Measurements from ENCODE around the gene OR10P1. TPM values are rescaled to one million over a fixed set of nuclear protein-coding genes. Genes with fewer than 3 reads are reported as not detected.

The OR10P1 gene
- total and polyA plus RNA-seq, 10 of the 15 experiments (the other 5 are each of a cell fraction or from before 2014, with no cell fraction given) = not detected

DNA sequence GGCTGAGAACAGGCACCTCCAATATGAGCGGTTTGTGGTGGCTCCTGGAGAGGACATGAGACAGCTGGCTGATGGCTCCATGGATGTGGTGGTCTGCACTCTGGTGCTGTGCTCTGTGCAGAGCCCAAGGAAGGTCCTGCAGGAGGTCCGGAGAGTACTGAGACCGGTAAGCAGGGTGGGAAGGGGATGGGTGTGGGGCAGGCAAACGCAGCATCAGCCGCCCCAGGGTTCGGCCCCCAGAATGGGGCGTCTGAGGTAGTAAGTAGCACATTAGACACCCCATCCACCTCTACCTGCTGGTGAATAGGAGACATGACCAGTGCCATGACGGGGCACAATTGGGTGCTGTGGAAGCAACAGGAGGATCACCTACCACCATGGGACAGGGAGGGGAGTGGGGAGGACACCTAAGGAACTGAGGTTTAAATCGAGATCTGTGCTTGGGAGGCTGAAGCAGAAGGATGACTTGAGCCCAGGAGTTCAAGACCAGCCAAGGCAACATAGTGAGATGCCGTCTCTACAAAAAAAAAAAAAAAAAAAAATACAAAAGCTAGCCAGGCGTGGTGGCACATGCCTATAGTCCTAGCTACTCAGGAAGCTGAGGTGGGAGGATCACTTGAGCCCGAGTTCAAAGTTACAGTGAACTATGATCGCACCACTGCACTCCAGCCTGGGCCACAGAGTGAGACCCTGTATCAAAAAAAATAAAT, 45.5 kb downstream of the OR10P1 start (continued):
- no peak for TF ChIP-seq HCFC1 (IDR thresholded peaks at IDR 0.05; ENCODE audit: low read length)

GRCh38 chr12:55683676-55684075, 47.0 kb downstream of the OR10P1 start:
- SMC1A ChIA-PET (ENCODE audit: uncharacterized antibody, unreplicated experiment) = interaction anchor here (1.2 kb wide), 1 partner anchor 10 kb away, joined by 8 read pairs; no protein-coding TSS in a partner anchor
- POLR2A ChIA-PET = interaction anchor here (1.1 to 1.4 kb wide), 2 partner anchors 10 to 32 kb away, joined by 3 read pairs; partner anchors contain the start of gene BLOC1S1
- H3K27me3 ChIP-seq (replicated peaks in 1 of 2; ENCODE audit: control insufficient read depth in 2 of 2, insufficient read depth in 2 of 2, low read length in 1 of 2) = no peaks in the 10 kb centered on the region; a peak in 1 of 4 replicates
- H3K36me3 ChIP-seq (ENCODE audit: control insufficient read depth in 2 of 2, insufficient read depth in 2 of 2, low read length in 1 of 2) = no peaks in the 10 kb centered on the region
- peaks cover 16% of the 10 kb centered on the region for H3K4me1 ChIP-seq (ENCODE audit: control insufficient read depth, insufficient read depth, low read length)
- no peaks in the 10 kb centered on the region for H3K79me2 ChIP-seq (ENCODE audit: control insufficient read depth, insufficient read depth, low read length)
- no peak for DNase-seq (ENCODE audit: low read depth, low spot score)
- H3K4me2 ChIP-seq (ENCODE audit: control insufficient read depth, insufficient read depth) = no peak overlapping the region
- 55% methylated on average over 7 of the region's 7 CpGs for WGBS (ENCODE audit: insufficient coverage, insufficient replicate concordance, low lambda C conversion rate, missing lambda C conversion rate)
- no TSS peak for BruUV-seq (replicated peaks)
- H3K27ac ChIP-seq (ENCODE audit: control insufficient read depth, insufficient read depth) = no peak overlapping the region
- intact Hi-C loops (cut with micrococcal nuclease; ENCODE audit: unreplicated experiment) = no loop called here
- TF ChIP-seq IRF4 (IDR thresholded peaks at IDR 0.05; ENCODE audit: low read depth, low read length) (no peak), SUZ12 (IDR thresholded peaks at IDR 0.05; ENCODE audit: unreplicated experiment) (no peak)
- TF ChIP-seq, protein P1, sequence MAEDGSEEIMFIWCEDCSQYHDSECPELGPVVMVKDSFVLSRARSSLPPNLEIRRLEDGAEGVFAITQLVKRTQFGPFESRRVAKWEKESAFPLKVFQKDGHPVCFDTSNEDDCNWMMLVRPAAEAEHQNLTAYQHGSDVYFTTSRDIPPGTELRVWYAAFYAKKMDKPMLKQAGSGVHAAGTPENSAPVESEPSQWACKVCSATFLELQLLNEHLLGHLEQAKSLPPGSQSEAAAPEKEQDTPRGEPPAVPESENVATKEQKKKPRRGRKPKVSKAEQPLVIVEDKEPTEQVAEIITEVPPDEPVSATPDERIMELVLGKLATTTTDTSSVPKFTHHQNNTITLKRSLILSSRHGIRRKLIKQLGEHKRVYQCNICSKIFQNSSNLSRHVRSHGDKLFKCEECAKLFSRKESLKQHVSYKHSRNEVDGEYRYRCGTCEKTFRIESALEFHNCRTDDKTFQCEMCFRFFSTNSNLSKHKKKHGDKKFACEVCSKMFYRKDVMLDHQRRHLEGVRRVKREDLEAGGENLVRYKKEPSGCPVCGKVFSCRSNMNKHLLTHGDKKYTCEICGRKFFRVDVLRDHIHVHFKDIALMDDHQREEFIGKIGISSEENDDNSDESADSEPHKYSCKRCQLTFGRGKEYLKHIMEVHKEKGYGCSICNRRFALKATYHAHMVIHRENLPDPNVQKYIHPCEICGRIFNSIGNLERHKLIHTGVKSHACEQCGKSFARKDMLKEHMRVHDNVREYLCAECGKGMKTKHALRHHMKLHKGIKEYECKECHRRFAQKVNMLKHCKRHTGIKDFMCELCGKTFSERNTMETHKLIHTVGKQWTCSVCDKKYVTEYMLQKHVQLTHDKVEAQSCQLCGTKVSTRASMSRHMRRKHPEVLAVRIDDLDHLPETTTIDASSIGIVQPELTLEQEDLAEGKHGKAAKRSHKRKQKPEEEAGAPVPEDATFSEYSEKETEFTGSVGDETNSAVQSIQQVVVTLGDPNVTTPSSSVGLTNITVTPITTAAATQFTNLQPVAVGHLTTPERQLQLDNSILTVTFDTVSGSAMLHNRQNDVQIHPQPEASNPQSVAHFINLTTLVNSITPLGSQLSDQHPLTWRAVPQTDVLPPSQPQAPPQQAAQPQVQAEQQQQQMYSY (CRISPR knock-in tag; IDR thresholded peaks at IDR 0.05) = no peak
- no peak for ATAC-seq
- CTCF ChIA-PET = no interaction called here
- no peaks in the 10 kb centered on the region for H3K9me3 ChIP-seq (replicated peaks; ENCODE audit: control insufficient read depth, insufficient read depth, low read length)
- no peak overlapping the region for H3K4me3 ChIP-seq
- no peak overlapping the region for H3K9ac ChIP-seq (ENCODE audit: control insufficient read depth, insufficient read depth, low read length)
- H2AFZ ChIP-seq (ENCODE audit: control insufficient read depth, low read depth, low read length) = no peak overlapping the region
- no peak for FAIRE-seq
- in situ Hi-C loops (cut with MboI) = no loop called here
- H4K20me1 ChIP-seq (ENCODE audit: control insufficient read depth, insufficient read depth) = no peaks in the 10 kb centered on the region
- RAD21 ChIA-PET (ENCODE audit: unreplicated experiment) = no interaction called here

Measured in GM12878 (cell line).